HepG2 (cell line): Measurements from ENCODE around the gene TMEM174.

ENCODE experiments used
- EP300 ChIP-seq, 3 experiments: sonication (generic) in 1 of 3; formaldehyde crosslinking in 1 of 3; IDR thresholded peaks; 2 replicates each; pipeline versions ENCODE4 v1.5.1 to v1.6.1; 2011 to 2020; ENCODE audit warnings: low read depth in 2 of 3, low read length in 2 of 3, borderline replicate concordance in 1 of 3, improper control_type of control experiment in 1 of 3, mild to moderate bottlenecking in 1 of 3, missing genetic modification reagents in 1 of 3, moderate library complexity in 1 of 3
- JUNB ChIP-seq: sonication (generic); formaldehyde crosslinking; IDR thresholded peaks from 2 replicates; pipeline ENCODE4 v1.8.0; 2022; ENCODE audit warnings: missing genetic modification reagents, mild to moderate bottlenecking, borderline replicate concordance
- MTF1 ChIP-seq: sonication (generic); formaldehyde crosslinking; IDR thresholded peaks from 2 replicates; pipeline ENCODE4 v1.5.0; 2020; ENCODE audit warnings: missing genetic modification reagents
- NR2F2 ChIP-seq: IDR thresholded peaks from 2 replicates; pipeline ENCODE4 v1.6.1; 2012; ENCODE audit warnings: low read depth, inconsistent platforms, borderline replicate concordance
- POLR2AphosphoS5 ChIP-seq: IDR thresholded peaks from 2 replicates; pipeline ENCODE4 v1.6.1; 2012; ENCODE audit warnings: low read depth, low read length
- RXRA ChIP-seq: sonication (generic); formaldehyde crosslinking; IDR thresholded peaks from 2 replicates; pipeline ENCODE4 v1.5.1; 2020; ENCODE audit warnings: missing genetic modification reagents
- SP1 ChIP-seq, 2 experiments: fragments of 450-650 bp in 1 of 2; sonication (generic) in 1 of 2; formaldehyde crosslinking in 1 of 2; IDR thresholded peaks; 2 replicates each; pipeline versions ENCODE4 v1.4.0 to v1.6.1; 2016 to 2020; ENCODE audit warnings: missing genetic modification reagents in 1 of 2
- TCF12 ChIP-seq, 2 experiments: fragments of 450-650 bp in 1 of 2; sonication (generic) in 1 of 2; formaldehyde crosslinking in 1 of 2; IDR thresholded peaks; 2 replicates each; pipeline versions ENCODE4 v1.6.1 to v1.8.0; 2017 to 2022; ENCODE audit warnings: antibody characterized with exemption in 1 of 2, mild to moderate bottlenecking in 1 of 2, missing genetic modification reagents in 1 of 2, moderate library complexity in 1 of 2
- ZNF432 ChIP-seq: sonication (generic); formaldehyde crosslinking; IDR thresholded peaks from 2 replicates; pipeline ENCODE4 v1.5.0; 2020; ENCODE audit warnings: missing genetic modification reagents, mild to moderate bottlenecking, borderline replicate concordance
- TF ChIP-seq, protein P1 (sequence below): sonication (generic); formaldehyde crosslinking; IDR thresholded peaks from 2 replicates; pipeline ENCODE4 v1.4.0; 2020; ENCODE audit warnings: mild to moderate bottlenecking, missing genetic modification reagents
- TF ChIP-seq, protein P2 (sequence below), 2 experiments: IDR thresholded peaks; 2 replicates each; pipeline ENCODE4 v1.6.1; 2011 to 2012; ENCODE audit warnings: low read length in 2 of 2, borderline replicate concordance in 1 of 2, low read depth in 1 of 2, mild to moderate bottlenecking in 1 of 2, moderate library complexity in 1 of 2
- TF ChIP-seq, protein P3 (sequence below): sonication (generic); formaldehyde crosslinking; IDR thresholded peaks from 2 replicates; pipeline ENCODE4 v1.5.0; 2020; ENCODE audit warnings: mild to moderate bottlenecking, missing genetic modification reagents, moderate library complexity

DNA sequence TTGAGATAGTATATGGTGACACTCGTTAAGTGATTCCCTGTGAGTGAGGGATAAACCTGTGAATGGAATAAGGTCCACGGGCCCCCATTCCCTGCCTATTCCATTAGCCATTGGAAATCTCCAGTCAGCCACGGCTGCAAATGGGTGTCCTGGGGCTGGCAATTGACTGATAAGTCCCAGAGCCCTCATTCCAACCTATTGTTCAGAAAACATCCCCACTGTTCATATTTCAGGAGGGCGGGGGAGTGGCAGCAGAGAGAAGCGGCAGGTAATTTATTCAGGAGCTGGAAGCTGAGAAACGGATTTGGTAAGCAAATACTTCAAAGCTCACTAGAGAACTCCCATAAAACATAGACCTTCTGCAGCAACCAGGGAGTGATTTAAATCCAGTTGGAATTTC, 42.0 kb downstream of the TMEM174 start:
- TF ChIP-seq EP300 (IDR thresholded peaks at IDR 0.05; ENCODE audit: low read depth in 2 of 2, low read length in 2 of 2) (no peak), EP300 (CRISPR knock-in tag; IDR thresholded peaks at IDR 0.05; ENCODE audit: borderline replicate concordance) (no peak), POLR2AphosphoS5 (no peak), JUNB (CRISPR knock-in tag) (no peak), TCF12 (IDR thresholded peaks at IDR 0.05) (no peak), TCF12 (CRISPR knock-in tag; IDR thresholded peaks at IDR 0.05) (no peak), SP1 (IDR thresholded peaks at IDR 0.05) (no peak), SP1 (CRISPR knock-in tag; IDR thresholded peaks at IDR 0.05) (no peak), ZNF432 (no peak), MTF1 (CRISPR knock-in tag) (no peak), RXRA (CRISPR knock-in tag) (no peak), NR2F2 (no peak)
- TF ChIP-seq, protein P1, sequence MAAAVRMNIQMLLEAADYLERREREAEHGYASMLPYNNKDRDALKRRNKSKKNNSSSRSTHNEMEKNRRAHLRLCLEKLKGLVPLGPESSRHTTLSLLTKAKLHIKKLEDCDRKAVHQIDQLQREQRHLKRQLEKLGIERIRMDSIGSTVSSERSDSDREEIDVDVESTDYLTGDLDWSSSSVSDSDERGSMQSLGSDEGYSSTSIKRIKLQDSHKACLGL (CRISPR knock-in tag), result no peak
- TF ChIP-seq, protein P2, sequence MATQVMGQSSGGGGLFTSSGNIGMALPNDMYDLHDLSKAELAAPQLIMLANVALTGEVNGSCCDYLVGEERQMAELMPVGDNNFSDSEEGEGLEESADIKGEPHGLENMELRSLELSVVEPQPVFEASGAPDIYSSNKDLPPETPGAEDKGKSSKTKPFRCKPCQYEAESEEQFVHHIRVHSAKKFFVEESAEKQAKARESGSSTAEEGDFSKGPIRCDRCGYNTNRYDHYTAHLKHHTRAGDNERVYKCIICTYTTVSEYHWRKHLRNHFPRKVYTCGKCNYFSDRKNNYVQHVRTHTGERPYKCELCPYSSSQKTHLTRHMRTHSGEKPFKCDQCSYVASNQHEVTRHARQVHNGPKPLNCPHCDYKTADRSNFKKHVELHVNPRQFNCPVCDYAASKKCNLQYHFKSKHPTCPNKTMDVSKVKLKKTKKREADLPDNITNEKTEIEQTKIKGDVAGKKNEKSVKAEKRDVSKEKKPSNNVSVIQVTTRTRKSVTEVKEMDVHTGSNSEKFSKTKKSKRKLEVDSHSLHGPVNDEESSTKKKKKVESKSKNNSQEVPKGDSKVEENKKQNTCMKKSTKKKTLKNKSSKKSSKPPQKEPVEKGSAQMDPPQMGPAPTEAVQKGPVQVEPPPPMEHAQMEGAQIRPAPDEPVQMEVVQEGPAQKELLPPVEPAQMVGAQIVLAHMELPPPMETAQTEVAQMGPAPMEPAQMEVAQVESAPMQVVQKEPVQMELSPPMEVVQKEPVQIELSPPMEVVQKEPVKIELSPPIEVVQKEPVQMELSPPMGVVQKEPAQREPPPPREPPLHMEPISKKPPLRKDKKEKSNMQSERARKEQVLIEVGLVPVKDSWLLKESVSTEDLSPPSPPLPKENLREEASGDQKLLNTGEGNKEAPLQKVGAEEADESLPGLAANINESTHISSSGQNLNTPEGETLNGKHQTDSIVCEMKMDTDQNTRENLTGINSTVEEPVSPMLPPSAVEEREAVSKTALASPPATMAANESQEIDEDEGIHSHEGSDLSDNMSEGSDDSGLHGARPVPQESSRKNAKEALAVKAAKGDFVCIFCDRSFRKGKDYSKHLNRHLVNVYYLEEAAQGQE (IDR thresholded peaks at IDR 0.05; ENCODE audit: borderline replicate concordance in 1 of 2, low read depth in 1 of 2, low read length in 2 of 2), result no peak
- TF ChIP-seq, protein P3, sequence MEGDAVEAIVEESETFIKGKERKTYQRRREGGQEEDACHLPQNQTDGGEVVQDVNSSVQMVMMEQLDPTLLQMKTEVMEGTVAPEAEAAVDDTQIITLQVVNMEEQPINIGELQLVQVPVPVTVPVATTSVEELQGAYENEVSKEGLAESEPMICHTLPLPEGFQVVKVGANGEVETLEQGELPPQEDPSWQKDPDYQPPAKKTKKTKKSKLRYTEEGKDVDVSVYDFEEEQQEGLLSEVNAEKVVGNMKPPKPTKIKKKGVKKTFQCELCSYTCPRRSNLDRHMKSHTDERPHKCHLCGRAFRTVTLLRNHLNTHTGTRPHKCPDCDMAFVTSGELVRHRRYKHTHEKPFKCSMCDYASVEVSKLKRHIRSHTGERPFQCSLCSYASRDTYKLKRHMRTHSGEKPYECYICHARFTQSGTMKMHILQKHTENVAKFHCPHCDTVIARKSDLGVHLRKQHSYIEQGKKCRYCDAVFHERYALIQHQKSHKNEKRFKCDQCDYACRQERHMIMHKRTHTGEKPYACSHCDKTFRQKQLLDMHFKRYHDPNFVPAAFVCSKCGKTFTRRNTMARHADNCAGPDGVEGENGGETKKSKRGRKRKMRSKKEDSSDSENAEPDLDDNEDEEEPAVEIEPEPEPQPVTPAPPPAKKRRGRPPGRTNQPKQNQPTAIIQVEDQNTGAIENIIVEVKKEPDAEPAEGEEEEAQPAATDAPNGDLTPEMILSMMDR (CRISPR knock-in tag), result no peak
